SIG-M5 treated with dmso at 0.1 percent for 504 hours (cell line): ENCODE results near the gene SRC.

Experiments used
- DNase-seq: peaks from one replicate; lab custom pipeline; 2025; ENCODE audit not compliant: unreplicated experiment; lab: John Stamatoyannopoulos, UW

The SRC gene

GRCh38 chr20:37380864-37381579 is 35.1 kb downstream of the SRC start:
- DNase-seq = no peak

GRCh38 chr20:37381621-37382471 is 35.9 kb downstream of the SRC start:
- DNase-seq = no peak

GRCh38 chr20:37382482-37383120 is 36.7 kb downstream of the SRC start:
- no peak for DNase-seq

- no peak for DNase-seq
Measured at GRCh38 chr20:37383229-37383989, 37.5 kb downstream of the SRC start.

- DNase-seq = peak; percentile 46
Measured at GRCh38 chr20:37384683-37385174, 38.8 kb downstream of the SRC start.

- DNase-seq = no peak
Measured at GRCh38 chr20:37385176-37385575, 39.2 kb downstream of the SRC start.

- DNase-seq = no peak
Measured at GRCh38 chr20:37385659-37386504, 39.9 kb downstream of the SRC start.

- DNase-seq = no peak
Measured at GRCh38 chr20:37386505-37387251, 40.7 kb downstream of the SRC start.

- no peak for DNase-seq
Measured at GRCh38 chr20:37387519-37388269, 41.8 kb downstream of the SRC start.

- no peak for DNase-seq
Measured at GRCh38 chr20:37388831-37389230, 42.9 kb downstream of the SRC start.

GRCh38 chr20:37389241-37389747 is 43.4 kb downstream of the SRC start:
- DNase-seq = no peak

- DNase-seq = no peak
Measured at GRCh38 chr20:37389844-37390275, 43.9 kb downstream of the SRC start.

- no peak for DNase-seq
Measured at GRCh38 chr20:37390503-37390890, 44.6 kb downstream of the SRC start.

- no peak for DNase-seq
Measured at GRCh38 chr20:37390891-37391525, 45.1 kb downstream of the SRC start.

GRCh38 chr20:37392441-37393195 is 46.7 kb downstream of the SRC start:
- no peak for DNase-seq

GRCh38 chr20:37393196-37393862 is 47.4 kb downstream of the SRC start:
- no peak for DNase-seq
